Activated CD4-positive, alpha-beta T cell treated with anti-CD3 and anti-CD28 coated beads for 48 hours (primary cell): ENCODE data around the gene TMEM79.
"Not testable (repeated sequence)": the region's sequence is repeated elsewhere in the genome, so short reads cannot be mapped to it uniquely, and the experiment has no call there.

Source experiments
- DNase-seq: peaks from one replicate; pipeline ENCODE4 v3.0.0-alpha.2; 2020

Gene TMEM79

DNA sequence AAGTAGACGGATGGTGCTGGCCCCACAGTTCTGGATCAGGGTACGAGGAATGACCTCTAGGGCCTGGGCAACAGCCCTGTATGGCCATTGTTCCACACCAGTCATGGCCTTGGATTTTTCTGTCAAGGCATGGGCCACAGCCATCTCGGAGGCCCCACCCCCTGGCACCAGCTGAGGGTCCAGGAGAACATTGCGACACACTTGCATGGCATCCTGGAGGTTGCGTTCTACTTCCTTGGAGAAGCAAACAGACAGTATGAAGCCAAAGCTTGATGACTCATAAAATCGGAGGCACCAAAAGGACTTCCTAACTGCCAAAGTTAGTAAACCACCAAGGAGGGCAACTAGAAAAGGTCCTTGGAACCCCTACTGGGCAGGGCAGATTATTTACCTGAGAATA, 26.8 kb downstream of the TMEM79 start:
- DNase-seq = no peak

DNA sequence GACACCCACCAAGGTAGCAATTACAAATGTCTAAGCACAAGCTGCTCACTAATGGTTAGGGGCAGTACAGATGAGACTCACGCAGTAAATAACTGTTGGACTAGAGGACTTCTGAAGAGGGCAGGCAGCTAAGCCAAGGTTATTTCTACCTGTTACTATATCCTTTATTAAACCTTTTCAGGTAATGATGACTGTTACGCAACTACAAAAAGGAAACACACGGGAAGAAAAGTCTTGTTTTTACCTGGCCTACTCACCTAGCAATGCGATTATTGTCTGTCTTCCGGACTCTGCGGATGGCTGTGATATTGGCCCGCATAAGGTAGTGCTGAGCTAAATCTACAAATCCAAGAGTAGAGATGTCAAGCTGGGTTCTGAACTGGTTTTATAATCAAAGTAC, 32.8 kb downstream of the TMEM79 start:
- DNase-seq = no peak

DNA sequence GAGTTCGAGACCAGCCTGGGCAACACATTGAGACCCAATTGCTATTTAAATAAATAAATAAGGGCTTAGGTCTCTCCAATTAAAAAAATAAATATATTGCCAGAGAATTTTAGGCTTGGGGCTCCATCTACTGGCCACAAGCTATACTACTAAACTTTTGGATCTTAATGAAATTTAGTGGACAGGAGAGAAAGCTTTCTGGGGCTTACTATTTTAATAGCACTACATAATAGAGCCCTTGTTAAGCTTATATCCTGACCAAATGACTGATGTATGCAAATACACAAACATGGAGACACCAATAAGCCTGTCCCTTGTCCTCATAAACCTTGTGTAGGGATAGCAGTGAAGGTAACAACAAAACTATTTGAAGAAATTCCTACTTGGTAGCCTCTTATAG, 35.5 kb downstream of the TMEM79 start:
- DNase-seq = peak; percentile 9

DNA sequence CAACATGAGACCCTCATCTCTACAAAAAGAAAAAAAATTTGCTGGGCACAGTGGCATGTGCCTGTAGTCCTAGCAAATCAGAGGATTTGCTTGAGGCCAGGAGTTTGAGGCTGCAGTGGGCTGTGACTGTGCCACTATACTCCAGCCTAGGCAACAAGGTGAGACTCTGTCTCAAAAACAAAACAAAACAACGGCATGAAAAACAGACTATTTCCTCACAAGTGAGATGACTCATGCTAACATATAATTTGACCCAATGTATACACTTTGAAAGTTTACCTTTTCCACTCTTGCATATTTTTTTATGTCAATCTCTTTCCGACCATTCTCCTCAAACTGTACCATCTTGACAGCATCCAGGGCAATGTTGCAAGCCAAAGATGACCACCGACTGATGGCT, 36.4 kb downstream of the TMEM79 start:
- DNase-seq = no peak

DNA sequence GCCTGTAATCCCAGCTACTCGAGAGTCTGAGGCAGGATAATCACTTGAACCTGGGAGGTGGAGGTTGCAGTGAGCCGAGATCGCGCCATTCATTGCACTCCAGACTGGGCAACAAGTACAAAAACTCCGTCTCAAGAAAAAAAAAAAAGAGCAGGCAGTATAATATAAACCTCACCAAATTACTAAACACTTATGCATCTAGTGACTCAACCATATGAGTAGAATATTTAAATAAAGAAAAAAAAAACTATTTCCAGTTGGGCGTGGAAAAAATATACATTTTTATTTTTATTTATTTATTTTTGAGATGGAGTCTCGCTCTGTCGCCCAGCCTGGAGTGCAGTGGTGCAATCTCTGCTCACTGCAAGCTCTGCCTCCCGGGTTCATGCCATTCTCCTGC, 39.1 kb downstream of the TMEM79 start:
- not testable (repeated sequence) for DNase-seq

DNA sequence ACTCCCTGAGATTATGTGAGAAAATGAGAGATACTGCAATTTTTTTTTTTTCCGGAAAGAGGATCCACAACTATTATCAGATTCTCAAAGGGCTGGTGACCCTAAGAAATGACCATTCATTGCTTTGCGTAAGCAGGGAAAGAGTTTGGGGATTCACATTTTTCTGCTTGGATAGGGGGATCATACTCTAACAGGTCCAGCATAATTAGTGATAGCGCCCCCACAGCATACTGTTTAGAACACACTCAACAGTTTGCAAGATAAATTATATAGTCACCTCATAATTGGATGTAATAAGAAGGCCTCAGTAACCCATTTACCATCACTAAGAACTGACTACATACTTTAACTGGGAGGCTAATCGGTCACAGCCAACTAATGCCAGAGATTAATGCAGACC, 52.1 kb downstream of the TMEM79 start:
- peak; percentile 22 for DNase-seq

DNA sequence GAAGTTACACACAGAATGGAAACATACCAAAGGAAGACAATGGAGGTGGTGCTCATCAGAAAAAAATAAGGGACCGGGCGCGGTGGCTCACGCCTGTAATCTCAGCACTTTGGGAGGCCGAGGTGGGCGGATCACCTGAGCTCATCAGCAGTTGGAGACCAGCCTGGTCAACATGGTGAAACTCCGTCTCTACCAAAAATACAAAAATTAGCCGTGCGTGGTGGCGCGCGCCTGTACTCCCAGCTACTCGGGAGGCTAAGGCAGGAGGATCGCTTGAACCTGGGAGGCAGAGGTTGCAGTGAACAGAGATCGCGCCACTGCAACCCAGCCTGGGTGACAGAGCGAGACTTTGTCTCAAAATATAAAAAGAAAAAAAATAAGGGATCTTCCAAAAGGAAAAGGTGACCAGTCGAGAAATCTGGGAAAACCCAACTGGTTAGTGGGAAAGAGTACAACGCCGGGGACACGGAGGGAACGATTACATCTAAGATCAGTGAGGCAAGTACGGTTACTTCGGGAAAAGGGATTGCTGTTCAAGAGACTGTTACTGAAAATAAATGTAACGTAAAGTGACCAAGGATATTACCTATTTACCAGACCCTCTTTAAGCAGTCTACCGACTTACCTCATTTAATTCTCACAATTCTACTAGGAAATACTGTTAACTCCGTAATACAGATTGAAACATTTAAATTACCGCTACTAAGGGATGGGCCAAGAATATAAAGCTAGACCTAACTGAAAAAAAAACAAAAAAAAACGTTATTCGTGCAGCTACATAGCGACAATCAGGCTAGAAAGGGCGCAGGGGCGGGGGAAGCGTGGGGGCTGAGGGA, 53.1 kb downstream of the TMEM79 start:
- peak; percentile 24 for DNase-seq

DNA sequence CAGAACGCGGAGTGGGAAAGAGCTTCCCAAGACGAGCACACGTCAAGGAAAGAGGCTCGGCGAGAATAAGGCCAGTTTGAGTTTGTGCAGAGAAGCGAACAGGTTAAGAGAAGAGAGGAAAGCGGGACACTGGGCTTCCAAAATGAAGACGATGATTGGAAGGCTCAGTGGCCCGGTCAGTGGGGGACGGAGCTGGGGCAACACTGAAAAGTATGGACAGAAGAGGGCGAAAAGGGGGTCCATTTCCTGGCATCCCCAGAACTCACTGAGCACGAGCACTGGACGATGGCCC, 53.7 kb downstream of the TMEM79 start:
- peak; percentile 37 for DNase-seq

DNA sequence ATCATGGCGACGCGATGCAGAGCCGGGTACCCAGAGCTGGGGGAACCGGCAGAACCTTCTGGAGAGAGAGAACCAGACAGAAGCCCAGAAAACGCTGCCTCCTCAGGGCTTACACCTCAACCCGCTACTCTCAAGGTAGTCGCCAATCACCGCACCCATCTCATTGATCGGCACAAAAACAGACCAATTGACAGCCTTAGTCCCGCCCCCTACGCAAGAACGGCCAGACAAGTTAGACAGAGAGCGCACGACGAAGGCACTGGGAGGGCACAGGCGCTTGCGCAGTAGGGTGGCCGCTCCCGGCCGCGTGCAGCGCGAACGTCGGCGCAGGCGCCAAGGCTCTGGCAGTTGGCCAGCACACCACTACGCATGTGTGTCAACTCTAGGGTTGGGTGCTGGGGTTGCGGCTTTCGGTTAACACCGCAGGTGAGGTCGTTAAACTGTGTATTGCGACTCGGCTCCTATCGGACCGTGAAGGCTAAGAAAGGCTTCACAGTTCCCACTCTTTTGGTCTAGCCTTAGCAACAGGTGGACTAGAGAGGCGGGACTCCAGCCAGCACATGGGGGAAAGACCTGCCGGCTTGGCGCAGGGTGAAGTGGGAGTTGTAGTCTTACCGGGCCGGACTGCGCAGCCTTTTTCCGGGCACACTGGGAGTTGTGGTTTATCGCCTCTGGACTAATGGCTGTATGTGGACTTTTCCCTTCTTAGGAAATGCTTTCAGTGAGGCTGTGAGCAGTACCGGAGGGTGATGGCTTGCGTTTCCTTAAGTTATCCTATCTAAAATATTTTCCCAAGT, 54.3 kb downstream of the TMEM79 start, which contains the start of the genes CCT3 and TSACC:
Gene CCT3 (minus strand): TSS at position 113 of the 797 bp plus-strand sequence. CDS start 108 bp downstream, at position 5.
Gene TSACC (plus strand): TSS at position 347 of the 797 bp plus-strand sequence. CDS start 1,232 bp downstream, outside the sequence.
- DNase-seq = peak; percentile 99
